Stimulated activated CD8-positive, alpha-beta memory T cell treated with anti-CD3 and anti-CD28 coated beads, Interleukin-7, amount 100 ng/mL, for 4 hours (primary cell): ENCODE results near the gene FOXO1.

ENCODE experiments used
- DNase-seq, 2 donors: peaks; one replicate each; pipeline ENCODE4 v3.0.0-alpha.2; 2020; ENCODE audit warnings: low read depth in 2 of 2

FOXO1 gene

DNA sequence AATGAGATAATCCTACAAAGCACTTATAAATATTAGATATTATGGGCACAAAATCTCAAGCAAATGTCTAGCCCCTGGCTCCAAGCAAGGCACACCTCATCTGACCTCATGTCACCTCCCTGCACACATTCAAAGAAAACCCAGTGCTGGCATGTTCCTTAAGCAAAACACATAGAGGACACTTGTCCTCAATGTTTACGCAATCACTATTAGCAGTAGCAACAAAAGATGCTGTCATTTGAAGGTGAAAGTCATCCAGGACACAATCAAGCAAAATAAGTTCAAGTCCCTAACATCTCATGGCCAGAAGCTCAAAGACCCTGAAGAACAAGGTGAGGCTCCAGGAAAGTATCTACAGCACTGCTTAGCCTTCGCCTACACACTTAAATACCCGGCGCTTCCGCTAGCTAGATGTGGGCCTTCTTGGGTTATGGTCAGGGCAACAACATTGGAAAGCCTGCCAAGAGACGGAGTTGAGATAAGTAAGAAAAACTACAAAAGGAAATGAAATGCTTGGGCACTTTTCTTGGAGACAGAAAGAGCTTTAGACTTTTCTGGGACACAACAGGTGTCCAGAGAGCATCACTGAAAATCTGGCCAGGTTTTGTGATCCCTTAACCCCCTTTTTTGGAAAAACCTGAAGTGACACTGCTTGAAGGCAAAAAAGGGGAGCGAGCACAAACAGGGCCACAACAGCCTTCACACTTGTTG lies 85.7 kb downstream of the FOXO1 start:
- no peak for DNase-seq

DNA sequence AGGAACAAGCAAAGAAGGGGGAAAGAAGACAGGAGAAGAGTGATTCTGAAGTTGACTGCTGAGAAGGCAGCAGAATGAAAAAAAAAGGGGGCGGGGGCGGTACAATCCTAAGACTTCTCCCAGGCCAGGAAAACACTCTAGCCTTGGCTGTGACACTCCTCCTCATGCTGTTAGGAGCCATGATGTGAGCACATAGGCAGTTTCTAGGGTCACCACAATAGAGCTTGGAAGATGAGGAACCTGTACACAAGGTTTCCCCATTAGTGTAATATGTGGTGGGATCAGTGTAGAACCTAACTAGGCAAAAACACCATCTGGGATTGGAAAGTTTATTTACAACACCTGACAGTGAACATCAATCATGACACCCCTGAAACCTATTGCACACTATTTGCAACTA lies 86.9 kb downstream of the FOXO1 start:
- DNase-seq: no peak

DNA sequence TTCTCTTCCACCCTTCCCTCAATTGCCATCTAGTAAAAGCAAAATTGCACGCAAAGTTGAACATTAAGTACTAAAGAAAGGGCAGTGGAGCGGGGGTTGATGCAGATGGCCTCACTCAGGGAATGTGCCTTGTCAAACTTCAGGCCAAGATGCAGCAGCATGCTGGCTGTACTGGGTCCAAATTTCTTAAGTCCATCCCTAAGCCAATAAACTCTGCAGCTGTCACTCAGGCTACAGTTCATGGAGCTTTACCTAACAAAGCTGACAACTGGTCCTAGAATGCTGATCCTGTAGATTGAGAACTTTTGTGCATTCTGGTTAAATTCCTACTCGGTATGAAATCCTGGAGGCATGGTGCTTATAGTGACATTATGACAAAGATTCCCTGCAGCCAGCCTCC lies 88.4 kb downstream of the FOXO1 start:
- no peak for DNase-seq

DNA sequence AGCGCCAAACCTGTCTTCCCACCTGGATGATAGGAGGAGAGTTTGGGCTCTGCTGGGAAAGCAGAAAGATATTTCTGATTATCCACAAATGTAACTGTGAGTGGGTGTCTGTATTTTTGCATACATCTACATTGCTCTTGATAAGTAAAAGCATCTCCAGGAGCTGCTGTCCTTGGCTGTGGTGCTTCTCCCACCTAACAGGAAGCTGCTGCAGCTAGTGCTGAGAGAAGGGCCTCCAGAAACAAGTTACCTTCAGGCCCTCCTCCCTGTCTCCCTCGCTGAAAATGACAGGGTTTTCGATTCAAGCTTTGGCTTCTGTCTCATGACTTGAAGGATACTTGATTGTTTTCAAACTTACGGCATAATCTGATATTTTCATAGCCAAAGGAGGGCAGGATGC lies 90.1 kb downstream of the FOXO1 start:
- DNase-seq: no peak

DNA sequence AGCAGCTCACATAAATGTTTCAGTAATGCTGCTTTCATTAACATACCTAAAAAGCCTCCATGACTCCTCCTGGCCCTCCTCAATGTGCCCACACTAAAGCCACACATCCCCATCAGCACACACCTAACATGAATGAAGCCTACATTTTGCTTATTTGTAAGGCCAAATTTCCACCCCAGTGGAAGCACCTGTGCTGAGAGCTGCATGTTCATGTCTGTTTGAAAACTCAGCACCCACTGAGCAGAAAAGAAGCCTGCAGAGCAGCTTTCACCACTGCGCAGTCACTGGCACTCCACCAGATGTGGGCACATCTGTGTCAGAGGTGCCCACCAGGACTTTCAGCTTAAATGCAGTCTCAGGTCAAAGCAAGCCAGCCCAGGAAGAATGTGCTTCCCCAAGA lies 93.5 kb downstream of the FOXO1 start:
- DNase-seq: no peak

DNA sequence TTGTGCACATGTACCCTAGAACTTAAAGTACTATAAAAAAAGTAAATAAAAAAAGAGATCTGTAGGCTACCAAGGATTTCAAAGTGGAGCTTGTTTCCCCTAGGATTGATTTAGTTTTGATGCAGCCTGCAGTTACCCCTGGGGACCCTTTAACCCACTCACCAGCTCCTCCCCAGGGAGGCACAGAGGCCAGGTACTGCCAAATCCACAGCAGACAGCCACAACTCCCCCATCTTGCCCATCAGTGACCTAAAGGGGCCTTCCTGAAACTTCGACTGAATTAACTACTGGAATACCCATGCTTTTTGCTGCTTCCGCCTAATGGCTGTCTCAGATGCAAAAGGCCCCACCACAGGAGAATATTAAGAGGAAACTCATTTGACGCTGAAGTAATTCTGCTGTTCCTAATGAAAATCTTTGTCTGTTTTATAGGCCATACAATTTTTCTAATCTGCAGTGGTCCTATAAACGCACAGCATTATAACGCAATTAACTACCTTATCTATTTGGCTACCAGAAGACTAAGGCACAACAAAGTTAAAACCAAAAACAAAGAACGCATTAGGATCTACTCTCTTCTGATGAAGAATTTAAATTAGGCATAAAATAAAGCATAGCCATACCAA lies 95.0 kb downstream of the FOXO1 start:
- no peak for DNase-seq

DNA sequence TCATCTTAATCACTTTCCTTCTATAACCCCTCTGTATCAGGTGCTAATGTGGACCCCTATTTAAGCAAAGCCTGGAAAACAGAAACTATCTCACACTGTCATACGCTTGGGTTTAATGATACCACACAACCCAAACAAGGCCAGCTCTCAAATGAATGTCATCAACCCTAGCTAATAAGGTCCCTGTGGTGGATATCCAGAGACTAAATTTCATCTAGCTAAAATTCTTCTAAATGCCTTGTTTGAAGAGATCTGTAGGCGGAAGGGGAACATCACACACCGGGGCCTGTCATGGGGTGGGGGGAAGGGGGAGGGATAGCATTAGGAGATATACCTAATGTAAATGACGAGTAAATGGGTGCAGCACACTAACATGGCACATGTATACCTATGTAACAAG lies 95.5 kb downstream of the FOXO1 start:
- DNase-seq: no peak

DNA sequence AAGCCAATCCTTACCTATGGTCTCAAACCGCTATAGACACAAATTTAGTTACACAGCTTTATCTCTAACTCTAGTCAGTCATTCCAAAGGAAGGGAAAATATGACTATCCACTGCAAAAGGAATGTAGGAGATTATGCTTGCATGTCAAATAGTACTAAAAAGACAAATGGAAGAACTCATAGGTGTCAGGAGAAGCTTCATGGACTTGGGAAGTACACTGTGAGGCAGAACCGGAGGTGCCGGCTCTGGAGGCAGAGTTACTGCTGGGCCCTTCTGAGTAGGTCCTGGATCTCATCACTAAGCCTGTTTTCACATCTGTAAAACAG lies 97.5 kb downstream of the FOXO1 start:
- DNase-seq: no peak

DNA sequence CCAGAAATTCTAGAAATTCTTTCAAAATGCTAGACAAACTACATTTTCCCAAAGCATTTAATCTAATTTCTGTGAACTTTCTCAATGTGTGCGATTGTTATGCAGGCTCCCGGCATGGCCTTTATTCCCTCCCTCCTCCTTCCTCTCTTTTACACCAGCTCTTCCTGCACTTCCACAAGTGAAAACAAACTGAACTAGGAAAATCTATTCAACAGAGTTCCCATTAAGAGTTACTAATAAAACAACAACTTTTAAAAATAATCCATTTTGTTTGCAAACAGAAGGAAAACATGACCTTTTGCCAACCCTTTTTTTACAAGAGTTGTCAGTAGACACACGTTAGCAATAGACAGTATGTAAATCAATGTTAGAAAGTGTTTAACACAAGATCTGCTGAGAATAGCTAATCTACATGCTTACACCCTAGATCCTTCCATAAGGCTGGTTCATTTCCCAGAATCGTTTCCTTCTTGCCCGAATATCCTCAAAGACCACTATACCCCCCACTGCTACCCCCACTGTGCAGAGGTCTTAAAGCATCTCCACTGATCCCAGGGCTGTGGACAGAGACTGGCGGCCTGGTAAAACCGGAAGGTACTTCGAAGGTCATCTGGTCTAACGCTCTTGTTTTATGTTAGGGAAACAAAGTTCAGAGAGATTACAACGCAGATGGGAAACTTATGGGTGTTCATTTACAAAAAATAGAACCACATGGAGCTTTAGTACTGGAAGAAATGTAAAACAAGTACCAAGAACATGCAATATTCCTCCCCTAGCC lies 98.0 kb downstream of the FOXO1 start:
- no peak for DNase-seq

DNA sequence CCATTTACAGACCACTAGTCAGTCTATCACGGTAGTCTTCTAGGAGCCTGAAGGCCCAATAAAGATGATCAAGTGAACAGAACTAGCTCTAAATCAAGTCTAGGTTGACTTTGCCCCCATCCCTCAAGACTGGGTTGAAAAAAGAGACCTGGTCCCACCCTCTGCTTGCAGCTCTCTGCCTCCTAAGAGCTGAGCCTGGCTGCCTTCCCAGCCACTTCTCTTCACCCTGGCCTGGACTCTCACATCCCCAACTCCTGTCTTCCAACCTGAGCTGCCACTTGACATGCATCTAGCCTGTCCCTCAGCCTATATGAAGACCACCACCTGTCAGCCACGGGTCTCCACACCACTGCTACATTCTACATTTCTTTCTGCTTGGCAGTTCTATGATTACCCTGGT lies 99.6 kb downstream of the FOXO1 start:
- no peak for DNase-seq

DNA sequence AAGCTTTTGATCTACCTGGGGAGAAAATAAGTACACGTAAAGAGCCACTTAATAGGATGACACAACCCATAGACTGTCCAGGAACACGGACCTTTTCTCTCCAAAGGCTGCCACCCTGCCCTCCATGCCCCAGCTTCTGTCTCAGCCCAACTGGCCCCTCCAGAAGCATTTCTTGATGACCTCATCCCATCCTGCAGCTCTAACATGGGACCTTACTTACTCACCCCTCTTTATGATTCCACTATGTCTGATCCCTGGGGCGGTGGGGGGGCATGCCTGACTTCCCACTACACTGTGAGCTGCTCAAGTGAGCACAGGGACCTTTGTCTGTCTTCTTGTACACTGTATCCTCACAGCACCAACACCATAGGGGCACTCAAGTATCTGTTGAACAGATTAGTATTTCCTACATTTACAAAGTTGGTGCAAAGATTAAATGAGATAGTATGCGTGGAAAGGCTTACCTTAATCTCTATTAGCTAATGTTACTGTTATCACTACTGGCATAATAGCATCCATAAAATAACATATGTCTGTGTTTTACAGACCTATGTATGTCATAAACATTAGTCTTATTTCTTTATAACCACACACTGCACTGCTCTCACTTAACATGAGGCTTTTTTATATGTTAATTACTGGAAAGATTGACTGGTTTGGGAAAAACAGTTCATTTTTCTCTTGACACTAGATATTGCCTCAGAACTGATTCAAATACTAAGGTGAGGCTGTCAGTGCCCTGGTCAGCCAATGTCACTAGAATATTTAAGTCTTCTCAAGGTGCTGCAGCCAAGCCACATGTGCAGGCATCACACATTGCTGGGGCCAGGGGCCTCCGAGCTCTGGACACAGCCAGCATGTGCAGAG lies 100.9 kb downstream of the FOXO1 start:
- DNase-seq: no peak

DNA sequence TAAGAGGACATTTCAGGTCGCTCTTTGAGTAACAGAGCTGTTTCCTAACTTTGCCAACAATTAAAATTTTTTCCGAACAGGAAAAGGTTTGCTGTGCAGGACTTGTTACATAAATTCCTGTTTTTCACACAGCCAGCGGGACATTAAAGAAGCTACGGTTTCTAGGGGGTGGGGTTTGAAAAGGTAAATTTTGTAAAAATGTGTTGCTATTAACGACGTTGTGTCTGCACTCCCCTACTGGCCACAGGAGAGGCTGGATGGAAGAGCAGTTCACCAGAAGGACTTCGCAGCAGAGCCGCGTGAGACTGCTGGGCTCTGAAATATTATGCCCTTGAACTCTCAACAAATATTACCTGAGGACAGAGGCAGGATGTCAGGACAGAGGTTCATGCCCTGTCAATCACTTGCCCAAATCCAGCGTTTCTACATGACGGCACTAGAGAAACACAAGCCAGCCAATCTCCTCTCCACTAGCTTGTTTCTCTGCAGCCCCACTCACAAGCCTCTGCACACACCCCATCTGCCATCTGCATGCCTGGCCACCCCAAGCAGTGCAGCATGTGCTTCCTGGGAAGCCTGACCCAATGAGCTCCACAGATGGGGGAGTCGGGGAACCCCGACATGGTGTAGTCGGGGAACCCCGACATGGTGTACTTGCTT lies 102.0 kb downstream of the FOXO1 start:
- DNase-seq: no peak

DNA sequence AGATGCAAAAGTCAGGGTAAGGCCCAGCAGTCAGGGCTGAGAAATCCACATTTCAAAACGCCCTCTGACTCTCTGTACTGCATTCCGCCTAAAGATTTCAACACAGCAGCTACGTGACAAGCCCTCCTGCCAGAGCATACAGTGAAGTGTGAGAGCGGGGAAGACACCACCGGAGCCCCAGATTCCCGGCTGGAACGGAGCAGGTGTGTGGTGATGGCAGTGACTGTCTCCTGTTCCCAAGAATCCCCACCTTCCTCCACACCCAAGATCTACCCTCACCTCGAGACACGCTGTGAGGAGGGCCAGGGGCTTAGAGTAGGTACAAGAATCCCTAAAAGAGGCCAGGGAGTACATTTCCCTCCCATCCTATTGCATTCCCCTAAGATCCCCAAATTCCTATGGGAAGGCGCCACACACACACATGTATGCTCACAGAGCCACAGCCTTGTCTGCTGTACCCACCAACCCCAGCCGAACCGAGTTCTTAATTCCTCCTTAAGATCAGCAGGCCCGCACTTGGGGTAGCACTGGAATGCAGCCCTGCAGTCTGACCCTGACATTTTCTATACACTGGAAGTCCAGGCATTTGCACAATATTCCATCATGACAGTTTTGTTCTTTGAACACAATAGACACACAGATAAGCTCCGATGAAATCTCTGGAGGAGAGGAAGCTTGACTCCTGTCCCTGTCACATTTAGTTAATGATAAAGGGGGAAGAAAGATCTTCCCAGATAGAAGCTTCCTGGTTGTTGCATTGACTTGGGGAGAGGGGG lies 102.9 kb downstream of the FOXO1 start:
- DNase-seq: no peak

DNA sequence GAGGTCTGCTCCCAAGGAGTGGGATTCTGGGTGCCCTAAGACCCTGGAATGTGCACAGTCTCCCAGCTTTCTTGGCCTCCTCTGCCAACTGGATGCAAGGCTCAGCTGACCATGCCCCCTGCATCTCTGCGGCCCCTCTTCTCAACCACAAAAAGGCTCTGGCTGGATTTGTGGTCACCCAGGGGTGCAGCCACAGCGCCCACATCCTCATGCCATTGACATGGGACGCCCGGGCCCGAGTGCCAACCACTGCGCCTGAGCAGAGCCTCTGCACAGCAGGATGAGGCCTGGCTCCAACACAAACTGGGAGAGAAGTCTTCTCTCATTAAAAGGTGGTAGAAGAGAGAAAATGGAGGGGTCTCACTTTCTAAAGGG lies 103.5 kb downstream of the FOXO1 start:
- no peak for DNase-seq

DNA sequence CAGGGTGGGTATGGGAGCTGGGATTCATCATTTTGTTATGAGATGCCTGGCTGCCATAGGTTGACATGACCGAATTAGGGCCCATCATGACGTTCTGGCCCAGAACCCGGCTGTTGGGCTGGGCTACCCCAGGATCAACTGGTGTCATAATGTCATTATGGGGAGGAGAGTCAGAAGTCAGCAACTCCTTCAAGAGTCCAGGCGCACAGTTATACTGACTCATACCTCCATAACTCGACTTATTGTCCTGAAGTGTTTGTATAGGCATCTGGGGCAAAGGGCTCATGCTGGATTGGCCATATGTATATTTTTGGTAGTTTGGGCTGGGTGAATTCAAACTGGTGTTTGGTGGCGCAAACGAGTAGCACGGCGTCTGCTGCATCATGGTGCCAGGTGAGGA lies 106.5 kb downstream of the FOXO1 start:
- DNase-seq: no peak

DNA sequence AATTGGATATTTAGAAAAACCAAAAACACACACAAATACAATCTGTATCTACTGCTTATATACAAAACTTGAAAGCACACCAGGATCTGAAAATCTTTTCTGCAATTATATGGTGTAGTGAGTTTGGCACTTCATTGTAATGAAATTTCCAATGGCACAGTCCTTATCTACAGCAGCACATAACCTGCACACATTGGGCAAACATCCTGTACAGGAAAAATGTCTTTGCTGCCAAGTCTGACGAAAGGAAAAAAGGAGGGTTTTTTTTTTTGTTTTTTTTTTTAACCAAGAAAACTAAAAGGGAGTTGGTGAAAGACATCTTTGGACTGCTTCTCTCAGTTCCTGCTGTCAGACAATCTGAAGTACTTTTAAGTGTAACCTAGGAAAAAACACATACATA lies 107.8 kb downstream of the FOXO1 start:
- DNase-seq: no peak

DNA sequence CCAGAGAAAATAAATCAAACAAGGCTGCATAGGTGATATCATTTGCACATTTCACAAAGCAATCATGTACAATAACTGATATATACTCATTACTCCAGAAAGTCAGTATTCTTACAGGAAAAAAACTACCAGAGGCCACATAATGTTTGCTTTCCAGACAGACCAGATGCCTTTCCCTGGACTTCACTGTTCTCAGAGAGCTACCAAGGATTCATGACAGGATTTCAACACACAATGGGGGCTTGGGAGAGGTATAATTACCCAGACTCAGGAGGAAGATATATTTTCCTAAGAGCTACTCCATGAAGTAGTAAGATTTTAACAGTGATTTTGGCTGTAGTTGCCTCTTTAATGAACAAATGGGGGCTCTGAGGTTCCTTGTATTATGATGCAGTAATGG lies 110.0 kb downstream of the FOXO1 start:
- DNase-seq: no peak

DNA sequence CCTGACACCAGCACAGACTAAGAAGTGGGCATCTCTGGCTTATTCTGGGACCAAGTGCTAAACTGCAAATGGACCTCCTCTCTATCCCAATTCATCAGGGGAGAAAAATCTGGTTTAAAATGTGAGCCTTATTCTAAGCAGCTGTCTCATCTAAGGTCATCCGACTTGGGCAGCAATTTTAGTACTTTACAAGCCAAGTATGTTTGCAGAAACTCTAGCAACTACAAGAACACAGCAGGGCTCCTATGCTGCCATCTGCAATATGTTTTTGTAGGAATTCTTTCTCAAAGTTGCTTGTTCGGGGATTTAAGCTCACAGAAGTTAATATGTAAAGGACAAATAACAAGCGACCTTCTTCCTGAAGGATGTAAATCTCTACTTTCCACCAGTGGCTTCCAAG lies 113.1 kb downstream of the FOXO1 start:
- DNase-seq: no peak

DNA sequence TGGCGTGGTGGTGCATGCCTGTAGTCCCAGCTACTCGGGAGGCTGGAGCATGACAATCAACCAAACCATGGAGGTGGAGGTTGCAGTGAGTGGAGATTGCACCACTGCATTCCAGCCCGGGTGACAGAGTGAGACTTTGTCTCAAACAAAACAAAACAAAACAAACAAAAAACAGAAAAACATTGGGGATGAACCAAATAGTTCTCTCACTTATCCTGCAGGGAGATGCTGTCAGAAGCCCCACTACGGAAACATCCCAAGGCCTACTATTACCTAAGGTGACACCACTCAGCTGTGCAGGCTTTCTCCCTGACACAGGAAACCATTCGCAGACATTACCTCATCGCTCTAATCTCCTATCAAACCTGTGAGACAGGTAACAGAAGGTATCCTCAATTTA lies 113.5 kb downstream of the FOXO1 start:
- no peak for DNase-seq

DNA sequence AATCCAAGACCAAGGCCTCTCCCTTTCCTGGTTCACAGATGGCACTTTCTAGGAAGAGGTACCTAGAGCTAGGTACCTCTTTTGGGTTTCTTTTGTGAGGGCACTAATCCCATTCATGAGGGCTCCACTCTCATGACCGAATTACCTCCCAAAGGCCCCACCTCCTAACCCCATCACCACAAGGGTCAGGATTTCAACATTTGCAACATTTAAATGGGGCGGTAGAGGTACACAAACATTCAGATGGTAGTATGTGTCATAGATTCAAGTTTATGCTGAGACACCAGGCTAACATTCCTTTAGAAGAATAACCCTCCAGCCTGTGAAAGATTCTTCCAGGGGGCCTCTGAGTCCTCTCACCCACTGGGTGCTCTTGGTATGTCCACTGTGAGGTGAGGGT lies 116.3 kb downstream of the FOXO1 start:
- DNase-seq: no peak

DNA sequence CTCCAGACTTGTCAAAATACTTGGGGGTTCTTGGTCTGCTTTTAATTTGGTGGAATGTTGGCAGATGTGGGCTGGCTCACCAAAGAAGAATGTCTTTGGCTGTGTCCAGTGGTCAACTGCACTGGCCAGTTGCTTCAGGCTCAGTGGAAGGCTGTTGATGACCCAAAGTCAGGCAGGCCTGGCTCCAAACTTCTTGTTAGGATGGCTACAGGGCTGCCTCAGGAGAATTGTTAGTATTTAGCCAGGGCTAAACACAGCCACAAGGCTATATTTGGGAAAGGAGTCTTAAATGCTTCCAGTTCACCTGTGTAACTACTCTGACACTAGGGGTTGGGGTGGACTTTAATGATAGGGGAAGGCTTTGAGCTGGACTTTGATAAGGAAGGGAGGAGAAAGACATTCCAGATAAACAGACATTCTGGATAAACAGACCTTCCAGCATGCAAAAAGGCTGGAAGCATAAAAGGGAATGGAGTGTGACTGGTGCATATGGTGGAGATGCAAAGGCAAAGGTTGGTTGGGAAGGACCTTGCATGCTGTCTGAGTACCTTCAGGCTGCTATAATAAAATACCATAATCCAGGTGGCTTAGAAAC lies 116.8 kb downstream of the FOXO1 start:
- no peak for DNase-seq
